GOT3 (cell line): ENCODE measurements around the gene PLEKHG3.

Experiments used
- DNase-seq: peaks from one replicate; lab custom pipeline; 2025; ENCODE audit warnings: mixed read lengths; lab: John Stamatoyannopoulos, UW

Gene PLEKHG3

DNA sequence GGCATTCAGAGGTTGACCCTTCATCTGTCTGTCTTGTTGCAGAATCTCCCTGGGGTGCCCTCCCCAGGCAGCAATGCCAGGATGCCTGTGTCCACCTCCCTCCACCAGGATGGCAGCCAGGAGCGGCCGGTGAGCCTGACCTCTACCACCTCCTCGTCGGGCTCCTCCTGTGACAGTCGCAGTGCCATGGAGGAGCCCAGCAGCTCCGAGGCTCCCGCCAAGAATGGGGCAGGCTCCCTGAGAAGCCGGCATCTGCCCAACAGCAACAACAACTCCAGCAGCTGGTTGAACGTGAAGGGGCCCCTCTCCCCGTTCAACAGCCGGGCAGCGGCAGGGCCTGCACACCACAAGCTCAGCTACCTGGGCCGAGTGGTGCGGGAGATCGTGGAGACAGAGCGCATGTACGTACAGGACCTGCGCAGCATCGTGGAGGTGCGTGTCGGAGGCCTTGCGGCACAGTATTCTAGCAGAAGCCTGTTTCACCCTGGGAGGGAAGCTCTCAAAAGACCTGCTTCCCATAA is 23.4 kb downstream of the PLEKHG3 start:
- DNase-seq: no peak

GRCh38 chr14:64728106-64728505 is 23.9 kb downstream of the PLEKHG3 start:
- DNase-seq: no peak

DNA sequence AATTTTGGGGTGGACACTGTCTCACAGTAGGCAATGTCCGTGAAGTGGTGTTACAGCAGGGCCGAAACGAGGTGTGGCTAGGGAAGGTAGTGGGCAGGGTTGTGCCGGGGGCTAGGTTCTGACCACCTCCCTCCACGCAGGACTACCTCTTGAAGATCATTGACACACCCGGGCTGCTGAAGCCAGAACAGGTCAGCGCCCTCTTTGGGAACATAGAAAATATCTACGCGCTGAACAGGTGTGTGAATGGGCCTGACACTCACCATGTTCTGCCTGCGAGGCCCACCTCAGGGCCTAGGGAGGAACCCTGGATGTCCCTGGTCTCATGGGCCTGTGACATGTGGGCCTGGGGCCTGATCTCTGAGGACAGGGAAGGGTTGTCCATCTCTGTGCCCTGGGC is 24.6 kb downstream of the PLEKHG3 start:
- no peak for DNase-seq

DNA sequence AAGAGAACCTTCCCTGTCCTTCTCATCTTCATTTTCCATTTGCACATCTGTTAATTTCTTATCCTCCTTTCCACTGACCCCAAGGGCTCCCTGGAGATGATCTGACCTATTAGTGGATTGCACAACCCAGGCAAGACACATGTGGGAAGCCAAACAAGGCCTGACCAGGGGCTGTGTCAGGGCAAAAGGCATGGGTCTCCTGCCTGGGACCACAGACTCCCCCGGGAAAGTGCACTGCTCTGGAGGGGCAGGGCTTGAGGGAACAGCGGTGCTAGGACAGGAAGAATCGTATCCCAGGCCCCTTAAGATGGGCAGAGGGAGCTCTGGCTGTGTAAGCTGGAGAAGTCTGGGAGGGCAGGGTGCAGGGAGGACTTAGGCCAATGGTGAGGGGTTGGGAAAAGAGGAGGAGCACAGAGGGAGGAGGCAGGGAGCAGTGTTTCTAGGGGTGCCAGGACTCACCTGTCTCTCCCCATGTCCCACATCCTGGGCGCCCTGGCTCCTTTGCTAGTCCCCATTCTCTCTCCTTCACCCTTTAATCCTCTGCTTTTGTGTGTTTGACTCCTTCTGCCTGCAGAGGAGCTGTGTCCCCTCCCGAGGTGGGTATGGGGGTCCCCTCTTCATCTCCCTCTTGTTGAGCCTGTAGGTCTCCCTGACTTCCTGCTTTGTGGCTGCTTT is 25.3 kb downstream of the PLEKHG3 start:
- DNase-seq: no peak

GRCh38 chr14:64730061-64730440 is 25.8 kb downstream of the PLEKHG3 start:
- no peak for DNase-seq

GRCh38 chr14:64730681-64731080 is 26.5 kb downstream of the PLEKHG3 start:
- no peak for DNase-seq

DNA sequence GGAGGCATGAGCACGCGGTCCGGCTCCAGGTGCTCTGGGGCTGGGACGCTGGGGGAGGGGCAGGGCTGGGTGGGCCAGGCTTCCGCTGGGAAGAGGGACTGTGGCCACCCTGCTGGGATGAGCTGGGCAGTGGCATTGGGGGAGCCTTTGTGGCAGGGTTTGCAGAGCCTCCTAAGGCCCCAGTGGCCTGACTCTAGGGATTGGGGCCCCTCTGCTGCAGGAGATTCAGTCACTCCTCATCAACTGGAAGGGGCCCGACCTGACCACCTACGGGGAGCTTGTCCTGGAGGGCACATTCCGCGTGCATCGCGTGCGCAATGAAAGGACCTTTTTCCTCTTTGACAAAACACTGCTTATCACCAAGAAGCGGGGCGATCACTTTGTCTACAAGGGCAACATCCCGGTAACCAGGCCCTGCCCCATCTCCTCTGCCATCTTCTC is 26.9 kb downstream of the PLEKHG3 start:
- DNase-seq: no peak

- DNase-seq: no peak
Observed at GRCh38 chr14:64732066-64732465, 27.8 kb downstream of the PLEKHG3 start.

- no peak for DNase-seq
Observed at GRCh38 chr14:64732536-64733120, 28.4 kb downstream of the PLEKHG3 start.

DNA sequence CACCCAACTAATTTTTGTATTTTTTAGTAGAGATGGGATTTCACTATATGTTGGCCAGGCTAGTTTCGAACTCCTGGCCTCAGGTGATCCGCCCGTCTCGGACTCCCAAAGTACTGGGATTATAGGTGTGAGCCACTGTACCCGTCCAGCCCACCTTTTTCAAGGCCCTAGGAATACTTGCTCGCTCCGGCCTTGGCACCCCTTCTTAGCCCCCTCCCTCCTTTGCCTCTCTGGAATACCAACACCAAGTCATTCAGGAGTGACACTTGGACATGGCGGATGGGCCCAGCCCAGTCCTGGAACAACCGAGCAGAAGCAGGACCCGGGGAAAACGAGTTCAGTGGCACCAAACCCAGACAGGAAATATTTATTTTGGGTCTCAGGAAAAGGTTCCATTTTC is 29.1 kb downstream of the PLEKHG3 start:
- no peak for DNase-seq

GRCh38 chr14:64733899-64734298 is 29.7 kb downstream of the PLEKHG3 start:
- no peak for DNase-seq

DNA sequence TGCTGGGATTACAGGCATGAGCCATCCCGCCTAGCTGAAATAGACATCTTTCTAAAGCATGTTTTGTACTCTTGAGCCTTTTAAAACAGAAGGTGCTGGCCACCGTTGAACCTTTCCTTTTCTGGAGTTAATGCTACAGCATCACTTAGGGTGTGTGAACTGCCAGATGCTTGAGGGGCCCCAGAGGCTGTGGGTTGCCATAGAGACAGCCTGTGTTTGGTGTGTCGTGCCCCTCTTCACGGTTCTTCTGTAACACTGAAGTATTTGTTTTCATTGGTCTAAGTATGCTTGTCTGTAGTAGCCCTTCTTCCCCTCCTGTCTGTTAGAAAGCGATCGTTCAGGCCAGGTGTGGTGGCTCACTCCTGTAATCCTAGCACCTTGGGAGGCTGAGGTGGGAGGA is 30.8 kb downstream of the PLEKHG3 start:
- DNase-seq: no peak

- DNase-seq: no peak
Observed at GRCh38 chr14:64736271-64737169, 32.3 kb downstream of the PLEKHG3 start.

GRCh38 chr14:64737391-64738280 is 33.4 kb downstream of the PLEKHG3 start:
- no peak for DNase-seq

DNA sequence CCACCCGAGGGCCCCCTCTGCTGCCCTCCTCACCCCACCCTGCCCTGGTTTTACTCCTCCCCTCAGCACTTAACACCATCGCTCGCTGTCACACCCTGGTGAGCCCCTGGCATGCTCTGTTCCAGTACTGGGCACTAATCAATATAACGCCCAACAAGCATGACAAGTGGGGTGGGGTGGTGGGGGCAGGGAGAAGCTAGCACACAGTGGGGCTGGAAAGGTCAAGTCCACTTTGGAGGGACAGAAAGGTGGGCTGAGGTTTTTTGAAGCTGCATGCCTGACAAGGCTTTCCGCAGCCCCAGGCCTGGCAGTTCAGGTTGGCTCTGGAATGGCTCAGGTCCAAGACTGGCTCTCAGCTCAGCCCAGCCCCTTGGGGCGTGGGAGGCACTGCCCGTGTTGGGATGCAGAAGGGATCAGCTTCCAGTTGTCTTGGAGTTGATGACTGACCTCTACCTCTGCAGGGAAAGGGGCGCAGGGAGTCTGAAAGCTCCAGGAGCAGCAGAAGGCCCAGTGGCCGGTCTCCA is 34.1 kb downstream of the PLEKHG3 start:
- DNase-seq: no peak

GRCh38 chr14:64741200-64741599 is 37.0 kb downstream of the PLEKHG3 start:
- no peak for DNase-seq

DNA sequence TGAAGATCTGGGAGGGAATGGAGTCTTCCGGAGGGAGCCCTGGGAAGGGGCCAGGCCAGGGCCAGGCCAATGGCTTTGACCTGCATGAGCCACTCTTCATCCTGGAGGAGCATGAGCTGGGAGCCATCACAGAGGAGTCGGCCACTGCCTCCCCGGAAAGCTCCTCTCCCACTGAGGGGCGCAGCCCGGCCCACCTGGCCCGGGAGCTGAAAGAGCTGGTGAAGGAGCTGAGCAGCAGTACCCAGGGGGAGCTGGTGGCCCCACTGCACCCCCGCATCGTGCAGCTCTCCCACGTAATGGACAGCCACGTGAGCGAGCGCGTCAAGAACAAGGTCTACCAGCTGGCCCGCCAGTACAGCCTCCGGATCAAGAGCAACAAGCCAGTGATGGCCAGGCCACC is 37.7 kb downstream of the PLEKHG3 start:
- DNase-seq: no peak

DNA sequence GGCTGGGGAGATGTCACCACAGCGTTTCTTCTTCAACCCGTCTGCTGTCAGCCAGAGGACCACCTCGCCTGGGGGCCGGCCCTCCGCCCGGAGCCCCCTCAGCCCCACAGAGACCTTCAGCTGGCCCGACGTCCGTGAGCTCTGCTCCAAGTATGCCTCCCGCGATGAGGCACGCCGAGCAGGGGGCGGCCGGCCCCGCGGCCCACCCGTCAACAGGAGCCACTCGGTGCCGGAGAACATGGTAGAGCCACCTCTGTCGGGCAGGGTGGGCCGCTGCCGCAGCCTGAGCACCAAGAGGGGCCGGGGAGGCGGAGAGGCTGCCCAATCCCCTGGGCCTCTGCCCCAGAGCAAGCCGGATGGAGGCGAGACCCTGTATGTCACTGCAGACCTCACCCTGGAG is 38.8 kb downstream of the PLEKHG3 start:
- no peak for DNase-seq

- no peak for DNase-seq
Observed at GRCh38 chr14:64745511-64746091, 41.4 kb downstream of the PLEKHG3 start.

DNA sequence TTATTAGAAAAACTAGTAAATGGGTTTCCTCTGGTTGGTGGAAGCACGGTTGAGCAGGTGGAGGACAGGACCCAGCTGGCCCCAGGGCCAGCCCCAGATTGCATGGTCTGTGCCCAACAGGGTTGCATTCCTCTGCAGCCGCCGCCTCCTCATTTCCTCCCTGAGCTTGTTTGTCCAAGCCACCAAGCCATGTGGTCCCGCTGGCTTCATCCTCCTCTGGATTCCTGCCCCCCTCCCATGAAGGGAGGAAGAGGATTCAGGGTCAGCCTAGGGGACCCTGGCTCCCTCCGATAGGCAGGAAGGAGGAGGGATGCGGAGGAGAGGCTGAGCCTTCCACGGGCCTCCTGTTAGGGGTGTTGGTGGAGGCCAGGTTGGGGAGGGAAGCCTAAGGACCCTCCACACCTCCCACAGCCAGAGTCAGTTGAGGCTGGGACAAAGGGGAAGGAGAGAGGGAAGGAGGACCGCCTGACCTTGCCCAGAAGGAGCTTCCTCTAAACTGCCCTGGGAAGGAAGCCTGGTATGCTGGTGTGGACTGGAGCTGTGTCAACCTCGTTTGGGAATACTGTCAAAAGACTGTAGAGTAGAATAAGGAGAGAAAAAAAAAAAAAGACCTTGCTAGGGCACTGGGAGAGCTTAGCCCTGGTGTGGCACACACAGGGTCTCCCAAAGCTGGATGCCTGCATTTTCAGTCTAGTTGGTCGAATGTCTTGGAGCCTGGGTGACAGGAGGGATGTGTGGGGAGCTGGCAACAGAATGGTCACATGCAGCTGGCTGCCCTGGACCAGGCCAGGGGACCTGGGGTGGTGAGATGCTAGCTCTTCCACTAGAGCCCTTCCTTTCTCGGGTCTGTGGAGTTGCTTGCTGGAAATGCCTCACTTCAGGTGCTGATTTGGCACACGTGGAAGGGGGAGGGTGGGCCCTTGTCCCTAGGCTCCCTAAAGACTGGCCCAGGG is 42.4 kb downstream of the PLEKHG3 start:
- no peak for DNase-seq
